ENCODE measurements around the gene EFCAB14.

The EFCAB14 gene

GRCh38 chr1:46665983-46666382 is 52.9 kb downstream of the EFCAB14 start:
- TF ChIP-seq NFIC (IDR thresholded peaks at IDR 0.05) (no peak), USF1 (IDR thresholded peaks at IDR 0.05) (no peak), TEAD4 (IDR thresholded peaks at IDR 0.05) (no peak), CREB1 (IDR thresholded peaks at IDR 0.05; ENCODE audit: low read depth) (no peak), REST (IDR thresholded peaks at IDR 0.05; ENCODE audit: low read depth) (no peak), EP300 (IDR thresholded peaks at IDR 0.05; ENCODE audit: borderline replicate concordance) (no peak), MAX (IDR thresholded peaks at IDR 0.05) (no peak), EGR1 (IDR thresholded peaks at IDR 0.05) (no peak)

GRCh38 chr1:46659307-46659870 is 59.5 kb downstream of the EFCAB14 start:
- no peak for TF ChIP-seq TEAD4 (IDR thresholded peaks at IDR 0.05)
- no peak for TF ChIP-seq EP300 (IDR thresholded peaks at IDR 0.05; ENCODE audit: borderline replicate concordance)
- TF ChIP-seq CREB1 (IDR thresholded peaks at IDR 0.05; ENCODE audit: low read depth), result no peak
- TF ChIP-seq TCF12 (IDR thresholded peaks at IDR 0.05; ENCODE audit: low read depth), result no peak
- no peak for TF ChIP-seq USF1 (IDR thresholded peaks at IDR 0.05)
- no peak for TF ChIP-seq MAX (IDR thresholded peaks at IDR 0.05)
- no peak for TF ChIP-seq ZBTB7A (IDR thresholded peaks at IDR 0.05; ENCODE audit: low read depth)
- no peak for TF ChIP-seq REST (IDR thresholded peaks at IDR 0.05; ENCODE audit: low read depth)
- TF ChIP-seq EGR1 (IDR thresholded peaks at IDR 0.05), result no peak
- TF ChIP-seq FOXM1 (IDR thresholded peaks at IDR 0.05; ENCODE audit: borderline replicate concordance, low read depth), result no peak
- TF ChIP-seq RAD21 (IDR thresholded peaks at IDR 0.05; ENCODE audit: low read depth), result no peak
- no peak for TF ChIP-seq TAF1 (IDR thresholded peaks at IDR 0.05; ENCODE audit: low read depth)
- TF ChIP-seq YY1 (IDR thresholded peaks at IDR 0.05; ENCODE audit: low read depth), result no peak
- no peak for TF ChIP-seq NFIC (IDR thresholded peaks at IDR 0.05)

- TF ChIP-seq CREB1 (IDR thresholded peaks at IDR 0.05; ENCODE audit: low read depth), result no peak
- no peak for TF ChIP-seq MAX (IDR thresholded peaks at IDR 0.05)
- no peak for TF ChIP-seq RAD21 (IDR thresholded peaks at IDR 0.05; ENCODE audit: low read depth)
- no peak for TF ChIP-seq ZBTB7A (IDR thresholded peaks at IDR 0.05; ENCODE audit: low read depth)
- TF ChIP-seq NFIC (IDR thresholded peaks at IDR 0.05), result no peak
- TF ChIP-seq YY1 (IDR thresholded peaks at IDR 0.05; ENCODE audit: low read depth), result no peak
- TF ChIP-seq TEAD4 (IDR thresholded peaks at IDR 0.05), result no peak
- TF ChIP-seq TAF1 (IDR thresholded peaks at IDR 0.05; ENCODE audit: low read depth), result no peak
- TF ChIP-seq TCF12 (IDR thresholded peaks at IDR 0.05; ENCODE audit: low read depth), result no peak
- TF ChIP-seq EGR1 (IDR thresholded peaks at IDR 0.05), result no peak
Measured at GRCh38 chr1:46657775-46658174, 61.1 kb downstream of the EFCAB14 start.

- TF ChIP-seq TEAD4 (IDR thresholded peaks at IDR 0.05), result no peak
- no peak for TF ChIP-seq ZBTB7A (IDR thresholded peaks at IDR 0.05; ENCODE audit: low read depth)
- no peak for TF ChIP-seq MAX (IDR thresholded peaks at IDR 0.05)
- no peak for TF ChIP-seq FOXM1 (IDR thresholded peaks at IDR 0.05; ENCODE audit: borderline replicate concordance, low read depth)
- TF ChIP-seq YY1 (IDR thresholded peaks at IDR 0.05; ENCODE audit: low read depth), result no peak
- no peak for TF ChIP-seq NFIC (IDR thresholded peaks at IDR 0.05)
- no peak for TF ChIP-seq CREB1 (IDR thresholded peaks at IDR 0.05; ENCODE audit: low read depth)
- no peak for TF ChIP-seq CEBPB (IDR thresholded peaks at IDR 0.05)
- TF ChIP-seq TCF12 (IDR thresholded peaks at IDR 0.05; ENCODE audit: low read depth), result no peak
- TF ChIP-seq USF1 (IDR thresholded peaks at IDR 0.05), result no peak
Measured at GRCh38 chr1:46656643-46657042, 62.3 kb downstream of the EFCAB14 start.

- TF ChIP-seq EP300 (IDR thresholded peaks at IDR 0.05; ENCODE audit: borderline replicate concordance) (no peak), USF1 (IDR thresholded peaks at IDR 0.05) (no peak), CEBPB (IDR thresholded peaks at IDR 0.05) (no peak)
Measured at GRCh38 chr1:46655848-46656247, 63.1 kb downstream of the EFCAB14 start.

All from Ishikawa (cell line).